Measurements from ENCODE around the gene CMTM3. TPM values are rescaled to one million over a fixed set of nuclear protein-coding genes. Genes with fewer than 3 reads are reported as not detected.
"Not testable (repeated sequence)": the region's sequence is repeated elsewhere in the genome, so short reads cannot be mapped to it uniquely, and the experiment has no call there.

Gene CMTM3
- total and polyA plus RNA-seq, 8 donors = 0.79 to 20.8 (median 4.0) TPM

DNA sequence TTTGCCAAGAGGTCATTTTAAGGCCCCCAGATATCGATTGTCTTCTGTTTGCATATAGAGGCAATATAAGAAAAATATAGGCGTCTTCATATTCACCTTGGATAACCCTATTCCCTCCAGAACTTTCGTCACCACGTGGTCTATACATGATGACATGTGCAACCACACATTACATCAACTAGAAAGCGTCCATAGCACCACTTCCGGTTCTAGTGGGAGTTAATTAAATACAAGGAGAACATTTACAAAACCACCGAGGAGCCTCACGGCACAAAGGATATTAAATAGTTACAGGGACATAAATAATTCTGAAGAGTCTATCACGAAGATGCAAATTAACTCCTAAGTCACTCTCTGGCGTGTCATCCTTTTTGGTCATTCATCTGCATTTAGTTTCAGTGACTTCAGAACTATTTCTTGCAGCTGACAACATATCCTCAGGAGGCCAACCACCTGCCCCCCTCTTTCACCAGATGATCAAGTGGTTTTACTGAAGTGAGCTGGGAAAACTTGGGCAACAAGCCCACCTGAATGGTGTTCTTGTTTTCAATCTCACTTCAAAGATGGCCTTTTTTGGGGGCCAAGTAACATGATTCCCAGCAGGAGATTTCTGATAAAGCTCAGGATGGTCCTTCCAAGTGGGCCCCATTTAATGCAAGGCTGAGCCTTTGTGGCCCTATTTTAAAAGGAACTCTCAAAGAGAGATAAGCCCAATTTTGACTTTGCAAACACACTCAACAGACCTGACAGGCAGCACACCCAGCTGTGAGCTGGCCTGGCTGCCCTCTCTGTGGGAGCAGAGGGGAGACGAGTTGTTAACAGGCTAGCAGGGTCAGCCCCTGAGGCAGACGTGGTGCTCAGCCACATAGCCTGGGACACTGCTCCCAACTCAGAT, 15.3 kb downstream of the CMTM3 start:
- peaks cover 0 to 10% (median 3%) of the 10 kb centered on the region in 3 donors for H3K36me3 ChIP-seq
- no peak overlapping the region for H3K27ac ChIP-seq
- DNase-seq (no peak), ATAC-seq (no peak), FAIRE-seq (no peak)
- peaks cover 0 to 6% (median 0%) of the 10 kb centered on the region in 3 donors for H3K4me1 ChIP-seq
- intact Hi-C loops (cut with DNase I) = no loop called here
- H3K4me3 ChIP-seq = no peak overlapping the region
- WGBS, 2 donors = 85 to 90% methylated on average over 12 of the region's 12 CpGs
- H3K9me3 ChIP-seq = no peaks in the 10 kb centered on the region
- TF ChIP-seq, protein P1, sequence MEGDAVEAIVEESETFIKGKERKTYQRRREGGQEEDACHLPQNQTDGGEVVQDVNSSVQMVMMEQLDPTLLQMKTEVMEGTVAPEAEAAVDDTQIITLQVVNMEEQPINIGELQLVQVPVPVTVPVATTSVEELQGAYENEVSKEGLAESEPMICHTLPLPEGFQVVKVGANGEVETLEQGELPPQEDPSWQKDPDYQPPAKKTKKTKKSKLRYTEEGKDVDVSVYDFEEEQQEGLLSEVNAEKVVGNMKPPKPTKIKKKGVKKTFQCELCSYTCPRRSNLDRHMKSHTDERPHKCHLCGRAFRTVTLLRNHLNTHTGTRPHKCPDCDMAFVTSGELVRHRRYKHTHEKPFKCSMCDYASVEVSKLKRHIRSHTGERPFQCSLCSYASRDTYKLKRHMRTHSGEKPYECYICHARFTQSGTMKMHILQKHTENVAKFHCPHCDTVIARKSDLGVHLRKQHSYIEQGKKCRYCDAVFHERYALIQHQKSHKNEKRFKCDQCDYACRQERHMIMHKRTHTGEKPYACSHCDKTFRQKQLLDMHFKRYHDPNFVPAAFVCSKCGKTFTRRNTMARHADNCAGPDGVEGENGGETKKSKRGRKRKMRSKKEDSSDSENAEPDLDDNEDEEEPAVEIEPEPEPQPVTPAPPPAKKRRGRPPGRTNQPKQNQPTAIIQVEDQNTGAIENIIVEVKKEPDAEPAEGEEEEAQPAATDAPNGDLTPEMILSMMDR (IDR thresholded peaks at IDR 0.05) = no peak
- no peaks in the 10 kb centered on the region for H3K27me3 ChIP-seq

DNA sequence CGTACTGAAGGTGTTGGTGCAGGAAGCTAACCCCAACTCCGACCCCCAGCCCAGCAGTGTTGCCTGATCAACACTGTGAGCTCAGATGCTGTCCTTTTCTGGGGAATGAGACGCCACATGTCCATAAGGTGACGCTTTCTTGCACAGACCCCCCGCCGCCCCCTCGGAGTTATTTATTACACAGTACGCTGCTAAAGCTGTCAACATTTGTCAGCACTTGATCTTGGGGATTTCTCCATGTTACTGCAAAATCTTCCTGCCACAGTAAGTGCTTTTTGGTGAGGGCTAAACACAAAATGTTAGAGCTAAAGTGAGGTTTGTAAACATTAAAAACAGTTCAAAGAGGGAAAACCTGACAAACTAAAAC, 15.9 kb downstream of the CMTM3 start:
- no peak for FAIRE-seq
- intact Hi-C loops (cut with DNase I) = no loop called here
- Histone ChIP-seq H3K9me3 (no peaks in the 10 kb centered on the region), H3K36me3 (peaks cover 0 to 10% (median 3%) of the 10 kb centered on the region in 3 donors), H3K4me3 (no peak overlapping the region), H3K27ac (no peak overlapping the region), H3K4me1 (peaks cover 0 to 6% (median 0%) of the 10 kb centered on the region in 3 donors), H3K27me3 (no peaks in the 10 kb centered on the region)
- 92 to 93% methylated on average over 8 of the region's 8 CpGs for WGBS, 2 donors
- no peak for DNase-seq
- TF ChIP-seq, protein P1 (IDR thresholded peaks at IDR 0.05) = no peak
- no peak for ATAC-seq

DNA sequence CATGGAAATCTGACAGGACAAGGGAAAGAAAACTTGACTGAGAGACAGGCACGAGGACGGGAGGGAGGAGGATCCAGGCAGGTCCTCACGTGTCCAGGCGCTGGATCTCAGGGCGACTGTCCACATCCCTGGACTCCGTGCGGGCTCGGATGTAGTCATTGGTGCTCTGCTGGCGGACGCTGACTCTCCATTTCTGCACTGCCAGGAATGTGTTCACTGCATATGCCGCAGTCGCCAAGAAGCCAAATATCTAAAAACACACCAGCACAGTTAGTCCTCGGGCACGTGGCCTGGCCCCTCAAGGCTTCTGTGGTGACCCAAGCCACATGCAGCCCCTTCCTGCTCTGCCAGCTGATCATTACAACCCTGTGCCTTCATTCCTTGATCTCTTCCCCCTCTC, 17.5 kb downstream of the CMTM3 start:
- H3K27ac ChIP-seq = no peak overlapping the region
- ATAC-seq (no peak), DNase-seq (no peak), FAIRE-seq (no peak)
- no peaks in the 10 kb centered on the region for H3K27me3 ChIP-seq
- intact Hi-C loops (cut with DNase I) = no loop called here
- H3K9me3 ChIP-seq = no peaks in the 10 kb centered on the region
- no peak overlapping the region for H3K4me3 ChIP-seq
- TF ChIP-seq, protein P1 (IDR thresholded peaks at IDR 0.05) = no peak
- H3K36me3 ChIP-seq = peaks cover 0 to 10% (median 3%) of the 10 kb centered on the region in 3 donors
- WGBS, 2 donors = 97% methylated on average over 14 of the region's 14 CpGs
- H3K4me1 ChIP-seq = peaks cover 0 to 6% (median 0%) of the 10 kb centered on the region in 3 donors

DNA sequence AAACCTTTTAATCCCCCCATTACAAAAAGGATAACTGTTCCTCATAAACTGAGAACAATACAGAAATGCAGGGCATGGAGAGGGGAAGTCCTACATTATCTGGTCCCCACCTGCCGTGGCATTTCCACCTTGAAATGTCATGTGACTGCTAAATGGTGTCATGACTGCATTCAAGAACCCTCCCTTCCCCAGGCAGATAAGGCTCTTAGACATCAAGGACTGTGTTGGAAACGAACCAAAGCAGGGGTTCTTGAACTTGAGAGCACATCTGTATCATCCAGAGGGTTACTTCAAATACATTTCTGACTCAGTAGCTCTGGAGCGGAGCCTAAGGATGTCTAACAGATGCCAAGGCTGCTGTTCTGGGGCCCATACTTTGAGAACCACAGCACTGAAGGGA, 18.4 kb downstream of the CMTM3 start:
- TF ChIP-seq, protein P1 (IDR thresholded peaks at IDR 0.05) = no peak
- no peak for DNase-seq
- no peak for ATAC-seq
- no peaks in the 10 kb centered on the region for H3K9me3 ChIP-seq
- peaks cover 0 to 10% (median 3%) of the 10 kb centered on the region in 3 donors for H3K36me3 ChIP-seq
- no peak for FAIRE-seq
- intact Hi-C loops (cut with DNase I) = no loop called here
- no peak overlapping the region for H3K27ac ChIP-seq
- H3K4me3 ChIP-seq = no peak overlapping the region
- H3K4me1 ChIP-seq = peaks cover 0 to 11% (median 0%) of the 10 kb centered on the region in 3 donors
- no peaks in the 10 kb centered on the region for H3K27me3 ChIP-seq
- 52 to 63% methylated on average over 3 of the region's 3 CpGs for WGBS, 2 donors

DNA sequence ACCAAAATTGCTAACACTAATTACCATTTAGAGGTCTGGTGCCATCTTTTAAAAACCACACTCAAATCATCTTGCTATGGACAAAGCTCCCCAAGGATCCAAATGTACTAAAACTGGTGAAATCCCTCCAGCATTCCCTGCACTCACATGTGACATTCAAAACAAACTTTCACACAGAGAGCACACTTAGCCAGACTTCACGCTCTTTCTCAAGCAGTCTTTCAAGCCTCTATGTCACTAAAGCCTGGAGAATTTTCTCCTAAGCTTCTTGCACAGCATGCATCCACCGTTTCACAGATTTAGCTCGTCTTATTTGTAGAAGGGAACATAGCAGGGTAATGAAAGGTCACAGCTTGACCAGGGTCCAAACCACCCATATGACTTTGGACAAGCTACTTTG, 19.3 kb downstream of the CMTM3 start:
- FAIRE-seq (no peak), DNase-seq (no peak), ATAC-seq (no peak)
- 88 to 93% methylated on average over 3 of the region's 3 CpGs for WGBS, 2 donors
- H3K4me3 ChIP-seq = no peak overlapping the region
- H3K27me3 ChIP-seq = no peaks in the 10 kb centered on the region
- H3K4me1 ChIP-seq = peaks cover 0 to 7% (median 0%) of the 10 kb centered on the region in 3 donors
- intact Hi-C loops (cut with DNase I) = no loop called here
- H3K9me3 ChIP-seq = no peaks in the 10 kb centered on the region
- H3K36me3 ChIP-seq = peaks cover 0 to 10% (median 3%) of the 10 kb centered on the region in 3 donors
- TF ChIP-seq, protein P1 (IDR thresholded peaks at IDR 0.05) = no peak
- no peak overlapping the region for H3K27ac ChIP-seq

DNA sequence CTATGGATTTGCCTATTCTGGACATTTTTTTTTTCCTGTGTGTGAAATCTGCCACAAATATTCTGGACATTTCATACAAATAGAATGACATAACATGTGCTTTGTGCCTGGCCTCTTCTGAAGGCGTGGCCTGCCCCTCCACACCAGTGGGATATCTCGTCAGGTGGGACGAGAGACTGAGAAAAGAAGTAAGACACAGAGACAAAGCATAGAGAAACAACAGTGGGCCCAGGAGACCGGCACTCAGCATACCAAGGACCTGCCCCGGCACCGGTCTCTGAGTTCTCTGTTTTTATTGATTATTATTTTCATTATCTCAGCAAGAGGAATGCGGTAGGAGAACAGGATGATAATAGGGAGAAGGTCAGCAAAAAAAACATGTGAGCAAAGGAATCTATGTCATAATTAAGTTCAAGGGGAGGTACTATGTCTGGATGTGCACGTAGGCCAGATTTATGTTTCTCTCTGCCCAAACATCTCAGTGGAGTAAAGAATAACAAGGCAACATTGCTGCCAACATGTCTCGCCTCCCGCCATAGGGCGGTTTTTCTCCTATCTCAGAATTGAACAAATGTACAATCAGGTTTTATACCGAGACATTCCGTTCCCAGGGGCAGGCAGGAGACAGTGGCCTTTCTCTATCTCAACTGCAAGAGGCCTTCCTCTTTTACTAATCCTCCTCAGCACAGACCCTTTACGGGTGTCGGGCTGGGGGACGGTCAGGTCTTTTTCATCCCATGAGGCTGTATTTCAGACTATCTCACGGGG, 23.3 kb downstream of the CMTM3 start:
- ATAC-seq; FAIRE-seq; intact Hi-C loops (cut with DNase I); H3K27me3 ChIP-seq; H3K4me1 ChIP-seq; H3K4me3 ChIP-seq; H3K36me3 ChIP-seq; DNase-seq; H3K9me3 ChIP-seq: not testable (repeated sequence)
- peak overlapping the region in 1 of 4 donors; percentile 27 for H3K27ac ChIP-seq
- 31 to 36% methylated on average over 17 of the region's 17 CpGs for WGBS, 2 donors
